NCI-H774 (cell line): ENCODE results near the gene MFAP5.
"Not testable (repeated sequence)": the region's sequence is repeated elsewhere in the genome, so short reads cannot be mapped to it uniquely, and the experiment has no call there.

Experiments
- DNase-seq: peaks from one replicate; lab custom pipeline; 2025; lab: John Stamatoyannopoulos, UW

Gene MFAP5

GRCh38 chr12:8629486-8630033 is 33.1 kb downstream of the MFAP5 start:
- DNase-seq, result no peak

DNA sequence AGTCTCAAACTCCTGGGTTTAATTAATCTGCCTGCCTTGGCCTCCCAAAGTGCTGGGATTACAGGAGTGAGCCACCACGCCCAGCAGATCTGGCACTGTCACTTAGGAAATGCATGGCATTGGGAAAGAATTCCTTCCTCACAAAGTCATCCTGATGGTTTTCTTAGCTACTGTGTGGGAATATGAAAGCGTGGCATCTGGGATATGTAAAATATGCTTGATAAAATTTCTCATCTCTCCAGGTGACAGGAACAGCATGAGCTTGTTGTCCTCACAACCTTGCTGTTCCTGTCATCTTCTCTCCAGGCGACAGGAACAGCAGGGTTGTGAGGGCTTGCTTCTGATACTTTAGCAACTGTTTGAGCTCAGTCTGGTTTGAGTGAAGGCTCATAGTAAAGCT is 33.9 kb downstream of the MFAP5 start:
- DNase-seq, result no peak

DNA sequence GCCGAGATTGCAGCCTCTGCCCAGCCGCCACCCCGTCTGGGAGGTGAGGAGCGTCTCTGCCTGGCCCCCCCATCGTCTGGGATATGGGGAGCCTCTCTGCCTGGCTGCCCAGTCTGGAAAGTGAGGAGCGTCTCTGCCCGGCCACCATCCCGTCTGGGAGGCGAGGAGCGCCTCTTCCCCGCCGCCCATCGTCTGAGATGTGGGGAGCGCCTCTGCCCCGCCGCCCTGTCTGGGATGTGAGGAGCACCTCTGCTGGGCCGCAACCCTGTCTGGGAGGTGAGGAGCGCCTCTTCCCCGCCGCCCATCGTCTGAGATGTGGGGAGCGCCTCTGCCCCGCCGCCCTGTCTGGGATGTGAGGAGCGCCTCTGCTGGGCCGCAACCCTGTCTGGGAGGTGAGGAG is 37.9 kb downstream of the MFAP5 start:
- DNase-seq, result not testable (repeated sequence)

GRCh38 chr12:8622646-8623045 is 40.0 kb downstream of the MFAP5 start:
- no peak for DNase-seq

DNA sequence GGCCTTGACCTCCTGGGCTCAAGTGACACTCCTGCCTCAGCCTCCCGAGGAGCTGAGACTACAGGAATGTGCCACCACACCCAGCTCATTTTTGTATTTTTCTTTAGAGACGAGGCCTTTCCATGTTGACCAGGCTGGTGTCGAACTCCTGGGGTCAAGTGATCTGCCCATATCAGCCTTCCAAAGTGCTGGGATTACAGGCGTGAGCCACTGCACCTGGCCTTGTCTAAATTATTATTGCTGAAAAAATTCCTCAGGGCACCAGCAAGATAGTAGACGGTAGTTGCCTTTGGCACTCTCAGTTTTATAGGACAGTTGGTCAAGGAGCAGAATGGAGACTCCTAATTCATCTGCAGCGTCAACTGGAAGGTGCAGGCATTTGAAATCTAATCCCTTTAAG is 47.4 kb downstream of the MFAP5 start:
- DNase-seq, result no peak

GRCh38 chr12:8613881-8614280 is 48.7 kb downstream of the MFAP5 start:
- DNase-seq, result not testable (repeated sequence)

GRCh38 chr12:8612629-8613028 is 50.0 kb downstream of the MFAP5 start, which contains the start of gene AICDA:
AICDA (minus strand) TSS chr12:8612859; CDS start chr12:8612767, 92 bp downstream.
- DNase-seq, result no peak

- no peak for DNase-seq
Observed at GRCh38 chr12:8609061-8609570, 53.5 kb downstream of the MFAP5 start.

- DNase-seq, result no peak
Observed at GRCh38 chr12:8606890-8607289, 55.7 kb downstream of the MFAP5 start.

DNA sequence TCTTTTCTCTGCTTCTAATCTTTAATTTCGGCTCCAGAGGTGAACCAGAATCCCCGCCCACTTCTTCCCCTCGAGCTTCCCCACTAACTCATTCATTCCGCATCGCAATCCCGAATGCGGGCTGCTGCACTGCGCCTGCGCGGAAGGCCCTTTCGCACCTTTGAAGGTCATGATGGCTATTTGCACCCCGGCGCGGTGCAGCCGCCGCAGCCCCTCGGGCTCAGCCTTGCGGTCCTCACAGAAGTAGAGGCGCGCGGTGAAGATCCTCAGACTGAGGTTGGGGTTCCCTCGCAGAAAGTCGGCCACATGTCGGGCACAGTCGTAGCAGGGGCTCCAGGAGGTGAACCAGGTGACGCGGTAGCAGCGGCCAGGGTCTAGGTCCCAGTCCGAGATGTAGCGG is 57.6 kb downstream of the MFAP5 start:
- no peak for DNase-seq

GRCh38 chr12:8603856-8604255 is 58.8 kb downstream of the MFAP5 start:
- DNase-seq, result no peak

GRCh38 chr12:8603286-8603685 is 59.3 kb downstream of the MFAP5 start:
- no peak for DNase-seq

GRCh38 chr12:8596561-8596960 is 66.1 kb downstream of the MFAP5 start:
- no peak for DNase-seq
